Epithelial cell of esophagus (primary cell): ENCODE measurements around the gene SSTR1.

ENCODE experiments used
- DNase-seq: peaks from one replicate; pipeline ENCODE4 v3.0.0; 2010; ENCODE audit warnings: low read depth
- H3K4me3 ChIP-seq: 2 replicates; pipeline ENCODE4 v1.5.1; 2011; ENCODE audit warnings: mild to moderate bottlenecking, low read length, control low read depth
- TF ChIP-seq, protein P1 (sequence below): IDR thresholded peaks from 2 replicates; pipeline ENCODE4 v1.5.1; 2011; ENCODE audit warnings: low read depth, mild to moderate bottlenecking, low read length, control low read depth, inconsistent platforms; ENCODE audit not compliant: insufficient read depth; ENCODE audit errors: missing control alignments

SSTR1 gene

GRCh38 chr14:38197784-38198335 lies 9.8 kb upstream of the SSTR1 start:
- no peak overlapping the region for H3K4me3 ChIP-seq
- no peak for DNase-seq
- TF ChIP-seq, protein P1, sequence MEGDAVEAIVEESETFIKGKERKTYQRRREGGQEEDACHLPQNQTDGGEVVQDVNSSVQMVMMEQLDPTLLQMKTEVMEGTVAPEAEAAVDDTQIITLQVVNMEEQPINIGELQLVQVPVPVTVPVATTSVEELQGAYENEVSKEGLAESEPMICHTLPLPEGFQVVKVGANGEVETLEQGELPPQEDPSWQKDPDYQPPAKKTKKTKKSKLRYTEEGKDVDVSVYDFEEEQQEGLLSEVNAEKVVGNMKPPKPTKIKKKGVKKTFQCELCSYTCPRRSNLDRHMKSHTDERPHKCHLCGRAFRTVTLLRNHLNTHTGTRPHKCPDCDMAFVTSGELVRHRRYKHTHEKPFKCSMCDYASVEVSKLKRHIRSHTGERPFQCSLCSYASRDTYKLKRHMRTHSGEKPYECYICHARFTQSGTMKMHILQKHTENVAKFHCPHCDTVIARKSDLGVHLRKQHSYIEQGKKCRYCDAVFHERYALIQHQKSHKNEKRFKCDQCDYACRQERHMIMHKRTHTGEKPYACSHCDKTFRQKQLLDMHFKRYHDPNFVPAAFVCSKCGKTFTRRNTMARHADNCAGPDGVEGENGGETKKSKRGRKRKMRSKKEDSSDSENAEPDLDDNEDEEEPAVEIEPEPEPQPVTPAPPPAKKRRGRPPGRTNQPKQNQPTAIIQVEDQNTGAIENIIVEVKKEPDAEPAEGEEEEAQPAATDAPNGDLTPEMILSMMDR: no peak

- TF ChIP-seq, protein P1: no peak
- H3K4me3 ChIP-seq: no peak overlapping the region
Observed at GRCh38 chr14:38198425-38198824, 9.3 kb upstream of the SSTR1 start.

GRCh38 chr14:38199076-38199475 lies 8.6 kb upstream of the SSTR1 start:
- no peak overlapping the region for H3K4me3 ChIP-seq
- DNase-seq: no peak
- TF ChIP-seq, protein P1: no peak

More at GRCh38 chr14:38198425-38198824, 9.3 kb upstream of the SSTR1 start:
- DNase-seq: no peak

GRCh38 chr14:38199739-38200138 lies 8.0 kb upstream of the SSTR1 start:
- TF ChIP-seq, protein P1: no peak
- peak; percentile 2 for DNase-seq
- no peak overlapping the region for H3K4me3 ChIP-seq

GRCh38 chr14:38201137-38201828 lies 6.4 kb upstream of the SSTR1 start:
- H3K4me3 ChIP-seq: no peak overlapping the region
- DNase-seq: no peak
- TF ChIP-seq, protein P1: no peak

- H3K4me3 ChIP-seq: no peak overlapping the region
- no peak for DNase-seq
- TF ChIP-seq, protein P1: no peak
Observed at GRCh38 chr14:38202444-38203191, 5.1 kb upstream of the SSTR1 start.
